K562 (cell line): Measurements from ENCODE around the gene PLA2G4D. TPM values are rescaled to one million over a fixed set of nuclear protein-coding genes. Genes with fewer than 3 reads are reported as not detected.

Experiments
- ELF1 ChIP-seq: fragments of 200-800 bp; sonication (Bioruptor generic); IDR thresholded peaks from 2 replicates; pipeline ENCODE4 v1.6.1; 2016; ENCODE audit warnings: missing genetic modification characterization, missing compliant biosample characterization
- RBM25 ChIP-seq: fragments of 200-400 bp; formaldehyde crosslinking; IDR thresholded peaks from 2 replicates; pipeline ENCODE4 v1.6.1; 2018; ENCODE audit warnings: low read length, low read depth, moderate library complexity; ENCODE audit not compliant: severe bottlenecking
- TAF9B ChIP-seq: fragments of 450-650 bp; IDR thresholded peaks from 2 replicates; pipeline ENCODE4 v1.6.1; 2018; ENCODE audit warnings: mild to moderate bottlenecking; ENCODE audit not compliant: partially characterized antibody
- ZBTB8A ChIP-seq: fragments of 450-650 bp; IDR thresholded peaks from 2 replicates; pipeline ENCODE4 v1.6.1; 2018; ENCODE audit warnings: mild to moderate bottlenecking, moderate library complexity; ENCODE audit not compliant: partially characterized antibody
- polyA plus RNA-seq, 8 experiments: library from polyadenylated mRNA; depleted of rRNA in 4 of 8; stranded (reverse) in 5 of 8; unstranded in 3 of 8; fragments of >200 nt; fragmentation: Nextera tagmentation in 2 of 8; fragmentation: Illumina TruSeq in 1 of 8; extraction: Ambion mirVana in 2 of 8; extraction: Trizol in 1 of 8; gene quantifications; 2 replicates each; pipeline versions ENCODE4 v1.2.1 to v1.2.3, GENCODE V29; 2011 to 2014; ENCODE audit warnings: inconsistent platforms in 1 of 8, missing spikeins in 1 of 8
- total RNA-seq, 7 experiments: library from RNA; depleted of rRNA in 6 of 7; stranded (reverse); fragments of >200 nt in 6 of 7; fragmentation: Illumina TruSeq in 2 of 7; extraction: Trizol in 2 of 7; gene quantifications; 2 replicates each; pipeline versions ENCODE4 v1.2.1 to v1.2.3, GENCODE V29; 2011 to 2021; ENCODE audit warnings: low replicate concordance in 1 of 7
- TF ChIP-seq, protein P1 (sequence below): sonication (generic); formaldehyde crosslinking; IDR thresholded peaks from 2 replicates; pipeline ENCODE4 v1.8.0; 2022; ENCODE audit warnings: missing genetic modification reagents, mild to moderate bottlenecking, borderline replicate concordance
- TF ChIP-seq, protein P2 (sequence below): sonication (generic); formaldehyde crosslinking; IDR thresholded peaks from 2 replicates; pipeline ENCODE4 v1.8.1; 2023; ENCODE audit warnings: missing genetic modification reagents, mild to moderate bottlenecking, borderline replicate concordance

PLA2G4D gene
- total and polyA plus RNA-seq, 9 of the 15 experiments (the other 6 are each of a cell fraction or from before 2014, with no cell fraction given): 0.04 TPM; not detected in 8

DNA sequence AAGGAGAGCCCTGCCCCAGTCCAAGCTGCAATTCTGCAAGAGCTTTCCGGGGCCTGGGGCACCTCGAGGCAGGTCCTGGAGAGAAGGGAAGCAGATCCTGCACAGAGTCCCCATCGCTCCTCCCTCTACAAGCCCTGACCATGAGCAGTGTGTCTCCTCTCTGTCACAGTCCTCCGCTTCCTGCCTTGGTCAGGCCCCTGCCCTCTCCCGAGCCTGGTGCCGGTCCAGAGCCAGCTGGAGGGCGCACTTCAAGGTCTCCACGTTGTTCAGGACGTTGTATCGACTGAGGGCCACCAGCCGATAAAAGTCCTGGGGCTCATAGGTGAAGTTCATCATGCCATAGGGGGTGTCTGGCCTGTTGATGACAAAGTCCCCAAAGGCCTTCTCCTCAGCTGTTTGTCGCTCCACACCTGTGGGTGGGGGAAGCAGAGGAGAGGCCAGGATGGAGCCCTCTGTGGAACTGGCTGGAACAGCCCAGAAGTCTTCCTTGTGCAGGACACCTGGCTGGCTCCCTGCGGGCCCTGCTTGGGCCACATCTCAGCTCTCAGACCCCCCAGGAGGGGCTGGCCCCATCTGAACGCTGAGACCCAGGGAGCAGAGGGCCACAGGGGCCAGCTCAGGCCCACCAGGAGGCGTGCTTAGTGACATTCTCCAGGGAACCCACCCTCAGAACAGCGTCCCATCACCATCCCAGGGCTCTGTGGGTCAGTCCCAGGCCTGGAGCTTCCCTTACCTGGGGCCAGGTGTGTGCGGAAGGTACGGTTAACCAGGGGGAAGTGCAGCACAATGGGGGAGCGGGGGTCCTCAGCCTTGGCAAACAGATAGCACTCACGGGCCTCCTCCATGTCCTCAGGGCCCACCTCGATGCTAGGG lies 47.7 kb upstream of the PLA2G4D start (continued):
- TF ChIP-seq ELF1 (tag) (no peak), ZBTB8A (no peak), RBM25 (no peak), TAF9B (no peak)
- TF ChIP-seq, protein P1, sequence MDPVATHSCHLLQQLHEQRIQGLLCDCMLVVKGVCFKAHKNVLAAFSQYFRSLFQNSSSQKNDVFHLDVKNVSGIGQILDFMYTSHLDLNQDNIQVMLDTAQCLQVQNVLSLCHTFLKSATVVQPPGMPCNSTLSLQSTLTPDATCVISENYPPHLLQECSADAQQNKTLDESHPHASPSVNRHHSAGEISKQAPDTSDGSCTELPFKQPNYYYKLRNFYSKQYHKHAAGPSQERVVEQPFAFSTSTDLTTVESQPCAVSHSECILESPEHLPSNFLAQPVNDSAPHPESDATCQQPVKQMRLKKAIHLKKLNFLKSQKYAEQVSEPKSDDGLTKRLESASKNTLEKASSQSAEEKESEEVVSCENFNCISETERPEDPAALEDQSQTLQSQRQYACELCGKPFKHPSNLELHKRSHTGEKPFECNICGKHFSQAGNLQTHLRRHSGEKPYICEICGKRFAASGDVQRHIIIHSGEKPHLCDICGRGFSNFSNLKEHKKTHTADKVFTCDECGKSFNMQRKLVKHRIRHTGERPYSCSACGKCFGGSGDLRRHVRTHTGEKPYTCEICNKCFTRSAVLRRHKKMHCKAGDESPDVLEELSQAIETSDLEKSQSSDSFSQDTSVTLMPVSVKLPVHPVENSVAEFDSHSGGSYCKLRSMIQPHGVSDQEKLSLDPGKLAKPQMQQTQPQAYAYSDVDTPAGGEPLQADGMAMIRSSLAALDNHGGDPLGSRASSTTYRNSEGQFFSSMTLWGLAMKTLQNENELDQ: no peak
- TF ChIP-seq, protein P2, sequence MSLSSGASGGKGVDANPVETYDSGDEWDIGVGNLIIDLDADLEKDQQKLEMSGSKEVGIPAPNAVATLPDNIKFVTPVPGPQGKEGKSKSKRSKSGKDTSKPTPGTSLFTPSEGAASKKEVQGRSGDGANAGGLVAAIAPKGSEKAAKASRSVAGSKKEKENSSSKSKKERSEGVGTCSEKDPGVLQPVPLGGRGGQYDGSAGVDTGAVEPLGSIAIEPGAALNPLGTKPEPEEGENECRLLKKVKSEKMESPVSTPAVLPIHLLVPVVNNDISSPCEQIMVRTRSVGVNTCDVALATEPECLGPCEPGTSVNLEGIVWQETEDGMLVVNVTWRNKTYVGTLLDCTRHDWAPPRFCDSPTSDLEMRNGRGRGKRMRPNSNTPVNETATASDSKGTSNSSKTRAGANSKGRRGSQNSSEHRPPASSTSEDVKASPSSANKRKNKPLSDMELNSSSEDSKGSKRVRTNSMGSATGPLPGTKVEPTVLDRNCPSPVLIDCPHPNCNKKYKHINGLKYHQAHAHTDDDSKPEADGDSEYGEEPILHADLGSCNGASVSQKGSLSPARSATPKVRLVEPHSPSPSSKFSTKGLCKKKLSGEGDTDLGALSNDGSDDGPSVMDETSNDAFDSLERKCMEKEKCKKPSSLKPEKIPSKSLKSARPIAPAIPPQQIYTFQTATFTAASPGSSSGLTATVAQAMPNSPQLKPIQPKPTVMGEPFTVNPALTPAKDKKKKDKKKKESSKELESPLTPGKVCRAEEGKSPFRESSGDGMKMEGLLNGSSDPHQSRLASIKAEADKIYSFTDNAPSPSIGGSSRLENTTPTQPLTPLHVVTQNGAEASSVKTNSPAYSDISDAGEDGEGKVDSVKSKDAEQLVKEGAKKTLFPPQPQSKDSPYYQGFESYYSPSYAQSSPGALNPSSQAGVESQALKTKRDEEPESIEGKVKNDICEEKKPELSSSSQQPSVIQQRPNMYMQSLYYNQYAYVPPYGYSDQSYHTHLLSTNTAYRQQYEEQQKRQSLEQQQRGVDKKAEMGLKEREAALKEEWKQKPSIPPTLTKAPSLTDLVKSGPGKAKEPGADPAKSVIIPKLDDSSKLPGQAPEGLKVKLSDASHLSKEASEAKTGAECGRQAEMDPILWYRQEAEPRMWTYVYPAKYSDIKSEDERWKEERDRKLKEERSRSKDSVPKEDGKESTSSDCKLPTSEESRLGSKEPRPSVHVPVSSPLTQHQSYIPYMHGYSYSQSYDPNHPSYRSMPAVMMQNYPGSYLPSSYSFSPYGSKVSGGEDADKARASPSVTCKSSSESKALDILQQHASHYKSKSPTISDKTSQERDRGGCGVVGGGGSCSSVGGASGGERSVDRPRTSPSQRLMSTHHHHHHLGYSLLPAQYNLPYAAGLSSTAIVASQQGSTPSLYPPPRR (CRISPR knock-in tag): no peak
- TF ChIP-seq, all 486 proteins: peak for 0
